NCI-H345 (cell line): ENCODE measurements around the gene SPIN1.

Experiments used
- DNase-seq: peaks from one replicate; lab custom pipeline; 2025; lab: John Stamatoyannopoulos, UW

SPIN1 gene

DNA sequence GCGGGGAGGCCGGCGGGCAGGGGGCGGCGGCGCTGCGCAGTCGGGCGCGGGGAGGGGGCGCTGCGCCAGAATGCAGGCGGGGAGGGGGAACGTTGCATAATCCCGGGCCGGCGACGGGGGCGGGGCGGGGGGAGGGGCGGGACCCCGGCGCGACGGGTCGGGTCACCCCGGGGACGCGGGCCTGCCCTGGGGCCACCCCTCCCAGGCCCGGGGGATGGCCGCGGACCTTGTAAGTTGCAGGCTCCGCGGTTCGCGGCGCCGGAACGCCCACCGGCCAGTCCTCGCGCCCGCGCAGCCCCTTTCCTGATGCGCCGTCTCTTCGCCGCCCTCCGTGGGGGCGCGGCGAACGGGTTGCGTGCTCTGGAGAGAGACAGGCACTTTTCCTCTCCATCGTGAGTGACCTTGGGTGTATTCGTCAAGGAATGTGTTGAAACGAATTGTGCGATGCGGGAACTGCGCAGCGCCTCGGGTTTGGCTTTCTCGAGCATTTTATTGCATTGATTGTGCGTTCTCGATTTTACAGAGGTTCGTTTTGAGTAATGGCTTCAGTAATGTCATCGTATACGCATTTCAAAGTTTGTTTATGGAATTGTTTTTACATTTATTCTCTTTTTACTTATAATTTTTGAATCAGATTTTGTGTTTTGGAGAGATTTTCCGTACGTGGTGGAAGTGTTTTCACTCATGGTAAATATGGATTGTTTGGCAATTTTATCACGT is 802 bp downstream of the SPIN1 start:
- DNase-seq, result peak; percentile 32

GRCh38 chr9:88390371-88390990 is 2.2 kb downstream of the SPIN1 start:
- no peak for DNase-seq

GRCh38 chr9:88391236-88391635 is 3.0 kb downstream of the SPIN1 start:
- no peak for DNase-seq

DNA sequence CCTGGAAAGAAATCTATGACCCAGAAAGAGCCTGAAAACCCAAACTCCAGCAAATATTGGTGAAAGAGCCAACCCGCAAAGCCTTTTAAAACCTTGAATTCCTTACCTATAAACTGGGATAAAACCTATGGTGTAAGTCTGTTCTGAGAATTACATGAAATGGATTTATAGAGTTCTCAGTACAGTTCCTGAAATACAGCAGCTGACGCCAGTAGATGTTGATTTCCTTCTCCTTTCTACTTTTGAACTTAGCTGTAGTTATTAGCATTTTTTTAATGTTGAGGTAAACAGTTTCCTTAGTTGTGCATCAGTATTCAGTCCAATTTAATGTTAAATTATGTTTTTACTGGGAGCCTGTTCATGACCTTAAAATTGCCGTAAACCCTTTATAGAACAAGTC is 3.7 kb downstream of the SPIN1 start:
- DNase-seq, result no peak

- DNase-seq, result no peak
Measured at GRCh38 chr9:88392549-88392948, 4.3 kb downstream of the SPIN1 start.

GRCh38 chr9:88396836-88397577 is 8.8 kb downstream of the SPIN1 start:
- DNase-seq, result no peak

DNA sequence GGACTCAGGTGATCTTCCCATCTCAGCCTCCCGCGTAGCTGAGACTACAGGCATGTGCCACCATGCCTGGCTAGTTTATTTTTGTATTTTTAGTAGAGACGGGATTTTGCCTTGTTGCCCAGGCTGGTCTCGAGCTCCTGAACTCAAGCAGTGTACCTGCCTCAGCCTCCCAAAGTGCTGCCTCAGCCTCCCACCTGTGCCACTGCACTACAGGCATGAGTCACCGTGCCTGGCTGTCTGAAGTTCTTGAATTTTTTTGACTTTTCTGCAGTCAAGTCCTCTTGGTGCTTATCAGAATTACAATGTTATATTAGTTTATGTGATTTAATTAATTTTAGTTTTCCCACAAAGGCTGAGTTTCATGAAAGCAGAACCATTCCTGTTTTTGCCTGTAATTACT is 9.8 kb downstream of the SPIN1 start:
- no peak for DNase-seq

- no peak for DNase-seq
Measured at GRCh38 chr9:88399966-88400365, 11.7 kb downstream of the SPIN1 start.

GRCh38 chr9:88403340-88403739 is 15.1 kb downstream of the SPIN1 start:
- DNase-seq, result no peak

DNA sequence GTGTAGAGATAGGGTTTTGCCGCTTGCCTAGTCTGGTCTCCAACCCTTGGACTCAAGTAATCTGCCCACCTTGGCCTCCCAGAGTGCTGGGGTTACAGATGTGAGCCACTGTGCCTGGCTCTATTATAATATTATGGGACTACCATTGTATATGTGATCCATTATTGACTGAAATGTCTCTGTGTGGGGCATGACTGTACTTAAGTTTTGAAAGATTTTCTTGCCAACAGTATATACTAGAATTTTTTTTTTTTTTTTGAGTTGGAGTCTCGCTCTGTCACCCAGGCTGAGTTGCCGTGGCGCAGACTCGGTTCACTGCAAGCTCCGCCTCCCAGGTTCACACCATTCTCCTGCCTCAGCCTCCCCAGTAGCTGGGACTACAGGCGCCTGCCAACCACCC is 17.8 kb downstream of the SPIN1 start:
- DNase-seq, result no peak

DNA sequence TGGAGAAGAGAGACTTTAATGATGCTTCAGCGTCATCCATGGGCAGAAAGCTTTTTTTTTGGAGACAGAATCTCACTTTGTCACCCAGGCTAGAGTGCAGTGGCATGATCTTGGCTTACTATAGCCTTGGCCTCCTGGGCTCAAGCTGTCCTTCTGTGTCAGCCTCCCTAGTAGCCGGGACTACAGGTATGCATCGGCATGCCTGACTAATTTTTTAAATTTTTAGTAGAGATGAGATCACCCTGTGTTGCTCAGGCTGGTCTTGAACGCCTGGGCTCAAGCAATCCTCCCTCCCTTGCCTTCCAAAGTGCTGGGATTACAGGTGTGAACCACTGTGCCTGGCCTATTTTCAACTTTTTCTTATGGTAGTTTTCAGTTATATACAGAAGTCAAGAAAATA is 23.2 kb downstream of the SPIN1 start:
- no peak for DNase-seq

- no peak for DNase-seq
Measured at GRCh38 chr9:88414298-88414697, 26.1 kb downstream of the SPIN1 start.

DNA sequence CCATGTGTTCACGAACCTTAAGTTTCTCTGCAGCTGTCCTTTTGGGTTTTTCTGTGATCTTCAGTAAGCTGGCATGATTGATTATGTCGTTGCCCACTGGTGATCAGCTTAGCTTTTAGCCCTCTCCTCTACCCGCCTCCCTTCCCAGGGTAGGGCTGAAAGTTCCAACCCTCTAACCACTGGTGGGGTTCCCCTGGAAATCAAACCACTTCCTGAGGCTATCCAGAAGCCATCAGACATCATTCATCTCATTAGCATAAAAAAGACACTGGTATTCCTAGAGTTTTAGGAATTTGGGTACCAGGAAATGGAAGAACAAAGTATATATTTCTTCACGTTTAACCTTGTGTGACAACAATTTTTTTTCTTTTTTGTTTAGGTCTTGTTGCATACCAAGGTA is 29.8 kb downstream of the SPIN1 start:
- DNase-seq, result no peak

- DNase-seq, result no peak
Measured at GRCh38 chr9:88418715-88419540, 30.7 kb downstream of the SPIN1 start.

GRCh38 chr9:88420227-88420626 is 32.0 kb downstream of the SPIN1 start:
- DNase-seq, result no peak

- DNase-seq, result no peak
Measured at GRCh38 chr9:88421348-88421747, 33.1 kb downstream of the SPIN1 start.

- no peak for DNase-seq
Measured at GRCh38 chr9:88425538-88425950, 37.3 kb downstream of the SPIN1 start.

GRCh38 chr9:88426651-88427050 is 38.4 kb downstream of the SPIN1 start:
- DNase-seq, result no peak

DNA sequence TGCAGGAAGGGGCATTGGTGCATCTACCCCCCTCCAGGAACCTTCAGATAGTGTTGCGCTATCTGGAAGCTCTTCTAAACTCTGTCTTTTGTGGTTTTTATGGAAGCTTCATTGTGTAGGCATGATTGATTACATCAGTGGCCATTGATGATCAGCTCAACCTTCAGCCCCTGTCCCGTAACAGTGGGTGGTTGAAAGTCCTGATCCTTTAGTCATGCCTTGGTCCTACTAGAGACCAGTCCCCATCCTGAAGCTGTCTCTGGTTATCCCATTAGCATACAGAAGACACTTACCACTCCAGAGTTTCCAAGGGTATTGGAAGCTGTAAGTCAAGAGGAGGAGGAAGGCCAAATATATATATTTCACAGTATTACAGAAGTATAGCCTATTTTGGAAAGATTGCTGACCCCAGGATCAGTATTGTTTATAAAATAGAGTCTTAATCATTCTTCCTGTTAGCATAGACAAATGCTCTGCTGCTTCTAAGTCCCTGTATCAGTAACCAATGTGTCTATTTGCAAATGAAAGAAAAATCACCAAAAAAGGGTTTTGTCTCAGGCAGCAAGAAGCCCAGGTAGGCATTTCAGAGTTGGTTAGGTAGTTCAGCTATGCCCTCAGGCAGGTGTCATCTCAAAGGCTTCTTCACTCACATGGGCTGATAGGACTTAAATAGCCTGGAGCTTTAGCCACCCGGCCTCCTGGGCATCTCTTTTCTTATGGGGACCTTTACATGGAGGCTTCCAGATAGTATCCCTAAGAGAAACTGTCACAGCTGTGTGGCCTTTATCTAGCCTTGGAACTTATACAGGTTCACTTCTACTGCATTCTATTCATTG is 41.6 kb downstream of the SPIN1 start:
- DNase-seq, result no peak

GRCh38 chr9:88433583-88434255 is 45.5 kb downstream of the SPIN1 start:
- DNase-seq, result no peak

DNA sequence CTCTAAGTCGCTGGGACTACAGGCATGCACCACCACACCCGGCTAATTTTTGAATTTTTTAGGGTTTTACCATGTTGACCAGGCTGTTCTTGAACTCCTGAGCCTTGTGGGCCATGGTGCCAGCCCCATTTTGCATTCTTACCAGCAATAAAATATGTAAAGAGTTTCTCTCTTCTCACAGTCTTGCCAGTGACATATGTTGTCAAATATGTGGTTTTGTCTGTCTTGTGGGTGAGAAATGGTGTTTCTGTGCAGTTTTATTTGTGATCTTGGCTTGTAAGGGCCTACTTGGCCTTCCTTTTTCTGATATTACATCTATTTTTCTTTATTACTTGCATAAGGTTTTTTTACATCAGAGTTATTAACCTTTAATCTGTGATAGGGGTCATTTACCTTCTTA is 47.1 kb downstream of the SPIN1 start:
- DNase-seq, result no peak
